Neutrophil (primary cell): ENCODE data around the gene FKBP3.
"Not testable (repeated sequence)": the region's sequence is repeated elsewhere in the genome, so short reads cannot be mapped to it uniquely, and the experiment has no call there.

Source experiments
- H3K27ac ChIP-seq: fragments of 200-600 bp; sonication (generic); 2 replicates; pipeline ENCODE4 v1.5.1; 2016; ENCODE audit warnings: mild to moderate bottlenecking, moderate library complexity
- H3K27me3 ChIP-seq: fragments of 200-600 bp; sonication (generic); 2 replicates; pipeline ENCODE4 v1.6.0; 2016; ENCODE audit warnings: mild to moderate bottlenecking
- H3K36me3 ChIP-seq: fragments of 200-600 bp; sonication (generic); 2 replicates; pipeline ENCODE4 v1.5.1; 2017
- H3K4me1 ChIP-seq, 2 experiments: fragments of 200-600 bp in 1 of 2; sonication (generic) in 1 of 2; 1 replicate in 1 of 2; 2 replicates in 1 of 2; pipeline versions ENCODE4 v1.5.1 to v1.6.1; 2013 to 2016; ENCODE audit warnings: low read depth in 1 of 2, low read length in 1 of 2, mild to moderate bottlenecking in 1 of 2, moderate library complexity in 1 of 2; ENCODE audit not compliant: control insufficient read depth in 1 of 2, insufficient read depth in 1 of 2
- H3K4me3 ChIP-seq, 2 experiments: fragments of 200-600 bp in 1 of 2; sonication (generic) in 1 of 2; 1 replicate in 1 of 2; 2 replicates in 1 of 2; pipeline ENCODE4 v1.5.1; 2013 to 2016; ENCODE audit warnings: low read depth in 1 of 2, low read length in 1 of 2, mild to moderate bottlenecking in 1 of 2, moderate library complexity in 1 of 2
- H3K9me3 ChIP-seq: fragments of 200-600 bp; sonication (generic); 2 replicates; pipeline ENCODE4 v1.5.1; 2016
- TF ChIP-seq, protein P1 (sequence below): fragments of 200-600 bp; sonication (generic); IDR thresholded peaks from 2 replicates; pipeline ENCODE4 v1.5.1; 2016; ENCODE audit warnings: antibody characterized with exemption

Gene FKBP3

DNA sequence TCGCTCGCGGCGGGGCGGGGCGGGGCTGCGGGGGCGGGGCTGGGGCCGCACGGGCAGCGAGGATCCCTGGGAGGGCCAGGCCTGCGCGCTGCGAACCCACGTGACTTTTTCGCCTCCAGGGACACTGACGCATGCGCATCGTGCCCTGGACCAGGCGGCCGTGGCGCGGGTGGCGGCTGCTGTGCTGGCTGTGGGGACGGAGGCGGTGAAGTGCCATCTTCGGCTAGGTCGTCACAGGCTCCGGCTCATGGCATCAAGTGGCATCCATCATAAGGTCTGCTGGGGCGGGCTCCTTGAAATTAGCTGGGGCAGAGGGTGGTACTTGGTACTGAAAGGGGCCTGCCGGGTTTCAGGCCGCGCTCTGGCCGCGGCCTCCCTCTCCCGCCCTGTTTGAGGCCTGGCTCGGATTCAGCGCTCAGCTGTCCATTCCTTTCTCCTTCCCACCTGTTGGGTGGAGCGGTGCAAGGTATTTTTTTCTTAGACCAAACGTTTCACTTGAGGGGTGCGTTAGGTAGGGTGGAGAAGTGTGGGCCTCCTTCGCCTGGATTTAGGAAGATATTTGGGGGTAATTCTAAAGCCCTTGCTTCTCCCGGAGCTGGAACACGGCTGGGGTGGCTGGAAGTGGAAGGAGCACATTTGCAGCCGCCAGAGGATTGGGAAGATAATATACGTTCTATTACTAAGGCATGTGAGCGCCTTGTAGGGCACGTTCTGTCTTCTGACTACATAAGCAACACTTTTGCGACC lies 50.1 kb downstream of the FKBP3 start, which contains the start of gene PRPF39:
Gene PRPF39 (plus strand): TSS at position 141 of the 747 bp plus-strand sequence. CDS start 11,124 bp downstream, outside the sequence.
- Histone ChIP-seq H3K36me3 (no peaks in the 10 kb centered on the region), H3K27ac (peak within 1 kb of the TSS; percentile 72), H3K4me1 (peaks cover 18% of the 10 kb centered on the region in 2 experiments), H3K4me3 (peak within 1 kb of the TSS; percentile 82 to 87), H3K27me3 (no peaks in the 10 kb centered on the region), H3K9me3 (no peaks in the 10 kb centered on the region)
- TF ChIP-seq, protein P1, sequence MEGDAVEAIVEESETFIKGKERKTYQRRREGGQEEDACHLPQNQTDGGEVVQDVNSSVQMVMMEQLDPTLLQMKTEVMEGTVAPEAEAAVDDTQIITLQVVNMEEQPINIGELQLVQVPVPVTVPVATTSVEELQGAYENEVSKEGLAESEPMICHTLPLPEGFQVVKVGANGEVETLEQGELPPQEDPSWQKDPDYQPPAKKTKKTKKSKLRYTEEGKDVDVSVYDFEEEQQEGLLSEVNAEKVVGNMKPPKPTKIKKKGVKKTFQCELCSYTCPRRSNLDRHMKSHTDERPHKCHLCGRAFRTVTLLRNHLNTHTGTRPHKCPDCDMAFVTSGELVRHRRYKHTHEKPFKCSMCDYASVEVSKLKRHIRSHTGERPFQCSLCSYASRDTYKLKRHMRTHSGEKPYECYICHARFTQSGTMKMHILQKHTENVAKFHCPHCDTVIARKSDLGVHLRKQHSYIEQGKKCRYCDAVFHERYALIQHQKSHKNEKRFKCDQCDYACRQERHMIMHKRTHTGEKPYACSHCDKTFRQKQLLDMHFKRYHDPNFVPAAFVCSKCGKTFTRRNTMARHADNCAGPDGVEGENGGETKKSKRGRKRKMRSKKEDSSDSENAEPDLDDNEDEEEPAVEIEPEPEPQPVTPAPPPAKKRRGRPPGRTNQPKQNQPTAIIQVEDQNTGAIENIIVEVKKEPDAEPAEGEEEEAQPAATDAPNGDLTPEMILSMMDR = peak; percentile 41

DNA sequence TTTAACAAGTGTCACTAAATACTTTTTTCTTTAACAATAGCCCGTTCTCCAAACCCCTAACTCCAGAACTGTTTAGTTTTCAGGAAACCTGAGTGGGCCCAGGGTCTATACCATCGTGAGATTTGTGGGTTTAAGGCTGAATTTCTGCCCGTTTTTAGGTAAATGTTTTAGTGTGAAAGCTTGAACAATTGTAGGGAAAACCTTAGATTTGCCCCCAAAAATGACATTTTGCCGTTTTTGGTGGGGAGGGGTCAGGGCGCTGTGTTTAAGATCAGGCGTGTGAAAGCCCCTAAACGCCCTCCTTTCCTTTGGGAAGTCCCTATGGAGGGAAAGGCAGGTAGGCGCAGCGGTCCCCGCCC lies 50.7 kb downstream of the FKBP3 start:
- H3K27ac ChIP-seq = peak overlapping the region; percentile 72
- no peaks in the 10 kb centered on the region for H3K36me3 ChIP-seq
- peaks cover 18% of the 10 kb centered on the region in 2 experiments for H3K4me1 ChIP-seq
- H3K27me3 ChIP-seq = no peaks in the 10 kb centered on the region
- no peaks in the 10 kb centered on the region for H3K9me3 ChIP-seq
- TF ChIP-seq, protein P1 = no peak
- H3K4me3 ChIP-seq = peak overlapping the region; percentile 82 to 87

DNA sequence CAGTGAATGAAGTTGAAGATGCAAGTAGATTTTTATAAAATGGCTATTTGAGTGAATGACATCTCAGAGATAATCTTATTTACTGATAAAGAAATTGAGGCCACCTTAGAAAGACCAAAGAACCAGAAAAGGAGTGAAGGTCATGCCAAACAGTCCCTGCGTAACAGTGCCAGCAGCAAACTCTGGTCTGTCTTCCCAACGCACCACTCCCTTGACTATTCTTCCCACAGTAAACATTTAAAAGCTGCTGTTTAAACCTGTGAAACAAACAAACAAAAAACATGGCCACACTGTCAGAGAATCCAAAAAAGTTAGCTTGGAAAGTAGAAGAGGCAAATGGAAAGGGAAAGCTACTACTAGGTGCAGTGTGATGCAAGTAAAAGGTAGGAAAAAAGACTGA lies 51.9 kb downstream of the FKBP3 start:
- no peaks in the 10 kb centered on the region for H3K27me3 ChIP-seq
- no peak overlapping the region for H3K27ac ChIP-seq
- no peaks in the 10 kb centered on the region for H3K9me3 ChIP-seq
- H3K4me1 ChIP-seq = peaks cover 18% of the 10 kb centered on the region in 2 experiments
- H3K4me3 ChIP-seq = no peak overlapping the region
- TF ChIP-seq, protein P1 = no peak
- no peaks in the 10 kb centered on the region for H3K36me3 ChIP-seq

- H3K27me3 ChIP-seq, H3K27ac ChIP-seq, H3K9me3 ChIP-seq, H3K36me3 ChIP-seq, H3K4me3 ChIP-seq: not testable (repeated sequence)
- peaks cover 18% of the 10 kb centered on the region in 2 experiments for H3K4me1 ChIP-seq
These were observed 53.2 kb downstream of the FKBP3 start for GRCh38 chr14:45081096-45081495.

DNA sequence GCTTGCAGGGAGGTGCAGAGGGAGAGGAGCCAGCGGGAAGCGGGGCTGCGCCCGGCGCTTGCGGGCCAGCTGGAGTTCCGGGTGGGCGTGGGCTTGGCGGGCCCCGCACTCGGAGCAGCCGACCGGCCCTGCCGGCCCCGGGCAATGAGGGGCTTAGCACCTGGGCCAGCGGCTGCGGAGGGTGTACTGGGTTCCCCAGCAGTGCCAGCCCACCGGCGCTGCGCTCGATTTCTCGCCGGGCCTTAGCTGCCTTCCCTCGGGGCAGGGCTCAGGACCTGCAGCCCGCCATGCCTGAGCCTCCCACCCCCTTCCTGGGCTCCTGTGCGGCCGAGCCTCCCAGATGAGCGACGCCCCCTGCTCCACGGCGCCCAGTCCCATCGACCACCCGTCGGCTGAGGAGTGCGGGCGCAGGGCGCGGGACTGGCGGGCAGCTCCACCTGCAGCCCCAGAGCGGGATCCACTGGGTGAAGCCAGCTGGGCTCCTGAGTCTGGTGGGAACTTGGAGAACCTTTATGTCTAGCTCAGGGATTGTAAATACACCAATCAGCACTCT lies 53.8 kb downstream of the FKBP3 start:
- peaks cover 18% of the 10 kb centered on the region in 2 experiments for H3K4me1 ChIP-seq
- H3K4me3 ChIP-seq, H3K27ac ChIP-seq, H3K27me3 ChIP-seq, H3K36me3 ChIP-seq, H3K9me3 ChIP-seq: not testable (repeated sequence)

GRCh38 chr14:45078323-45078722 lies 56.0 kb downstream of the FKBP3 start:
- Histone ChIP-seq H3K9me3 (no peaks in the 10 kb centered on the region), H3K36me3 (no peaks in the 10 kb centered on the region), H3K27ac (no peak overlapping the region), H3K4me3 (no peak overlapping the region), H3K4me1 (peaks cover 2% of the 10 kb centered on the region in 2 experiments), H3K27me3 (no peaks in the 10 kb centered on the region)
- TF ChIP-seq, protein P1 = no peak
